GM23338 (cell line): ENCODE results near the gene APAF1. TPM values are rescaled to one million over a fixed set of nuclear protein-coding genes. Genes with fewer than 3 reads are reported as not detected.
"Not testable (repeated sequence)": the region's sequence is repeated elsewhere in the genome, so short reads cannot be mapped to it uniquely, and the experiment has no call there.

Experiments
- ATAC-seq: fragments of 200-7000 bp; cut with Tn5 transposase; 3 replicates; pipeline ENCODE4 v1.9.1; 2020
- DNase-seq: peaks from one replicate; pipeline ENCODE4 v3.0.0-alpha.2; 2015; ENCODE audit warnings: low spot score
- H2AFZ ChIP-seq: fragments of 200-600 bp; sonication (generic); 2 replicates; pipeline ENCODE4 v1.8.0; 2016; ENCODE audit warnings: antibody characterized with exemption, mild to moderate bottlenecking, moderate library complexity
- H3F3A ChIP-seq: fragments of 200-600 bp; sonication (generic); replicated peaks from 2 replicates; pipeline ENCODE4 v1.8.0; 2017; ENCODE audit warnings: antibody characterized with exemption, mixed run types, low read depth
- H3K27ac ChIP-seq: fragments of 200-600 bp; sonication (generic); 2 replicates; pipeline ENCODE4 v1.6.1; 2016; ENCODE audit warnings: low read depth
- H3K27me3 ChIP-seq: fragments of 200-600 bp; sonication (generic); 2 replicates; pipeline ENCODE4 v1.8.0; 2016; ENCODE audit warnings: mild to moderate bottlenecking, mixed run types, moderate library complexity; ENCODE audit not compliant: insufficient read depth
- H3K36me3 ChIP-seq: fragments of 200-600 bp; sonication (generic); 2 replicates; pipeline ENCODE4 v1.8.0; 2016; ENCODE audit warnings: mild to moderate bottlenecking; ENCODE audit not compliant: insufficient read depth
- H3K4me1 ChIP-seq: fragments of 200-600 bp; sonication (generic); 2 replicates; pipeline ENCODE4 v1.8.0; 2016; ENCODE audit warnings: mild to moderate bottlenecking, moderate library complexity; ENCODE audit not compliant: insufficient read depth
- H3K4me2 ChIP-seq: fragments of 200-600 bp; sonication (generic); 2 replicates; pipeline ENCODE4 v1.7.1; 2017; ENCODE audit warnings: mixed run types
- H3K4me3 ChIP-seq: fragments of 200-600 bp; sonication (generic); 2 replicates; pipeline ENCODE4 v1.6.1; 2016; ENCODE audit warnings: mixed run types
- H3K79me2 ChIP-seq: fragments of 200-600 bp; sonication (generic); replicated peaks from 2 replicates; pipeline ENCODE4 v1.8.0; 2017; ENCODE audit warnings: mild to moderate bottlenecking; ENCODE audit not compliant: insufficient read depth
- H3K9me2 ChIP-seq: fragments of 200-600 bp; sonication (generic); 2 replicates; pipeline ENCODE4 v1.8.0; 2017; ENCODE audit not compliant: insufficient read depth
- H4K20me1 ChIP-seq: fragments of 200-600 bp; sonication (generic); replicated peaks from 2 replicates; pipeline ENCODE4 v1.8.0; 2017; ENCODE audit warnings: mild to moderate bottlenecking; ENCODE audit not compliant: insufficient read depth
- H3K27ac Mint-ChIP-seq: 2 replicates; pipeline ENCODE4 v1.8.0; 2020; ENCODE audit warnings: inconsistent platforms, mild to moderate bottlenecking, moderate library complexity, mixed read lengths
- H3K27me3 Mint-ChIP-seq: 3 replicates; pipeline ENCODE4 v1.8.0; 2022; ENCODE audit warnings: low read depth, mild to moderate bottlenecking, moderate library complexity, mixed read lengths, inconsistent platforms; ENCODE audit not compliant: insufficient read depth, poor library complexity
- H3K36me3 Mint-ChIP-seq: 3 replicates; pipeline ENCODE4 v1.8.0; 2021; ENCODE audit warnings: low read depth, mild to moderate bottlenecking, inconsistent platforms, moderate library complexity, mixed read lengths
- H3K4me1 Mint-ChIP-seq: 3 replicates; pipeline ENCODE4 v1.8.0; 2020; ENCODE audit warnings: mild to moderate bottlenecking, inconsistent platforms, mixed read lengths
- H3K4me3 Mint-ChIP-seq: 3 replicates; pipeline ENCODE4 v1.8.0; 2021; ENCODE audit warnings: moderate library complexity, mild to moderate bottlenecking, inconsistent platforms, mixed read lengths
- H3K9me3 Mint-ChIP-seq: 3 replicates; pipeline ENCODE4 v1.8.0; 2020; ENCODE audit warnings: moderate library complexity, mild to moderate bottlenecking, inconsistent platforms, mixed read lengths
- CREB1 ChIP-seq: fragments of 250-450 bp; sonication (Bioruptor Pico); IDR thresholded peaks from 2 replicates; pipeline ENCODE4 v1.5.0; 2020; ENCODE audit warnings: low read depth, mild to moderate bottlenecking, moderate library complexity
- EZH2 ChIP-seq: fragments of 200-600 bp; sonication (generic); IDR thresholded peaks from one replicate; pipeline ENCODE4 v1.8.0; 2017; ENCODE audit warnings: antibody characterized with exemption, mild to moderate bottlenecking, low read depth; ENCODE audit not compliant: unreplicated experiment
- EZH2phosphoT487 ChIP-seq: fragments of 200-600 bp; sonication (generic); IDR thresholded peaks from one replicate; pipeline ENCODE4 v1.8.1; 2018; ENCODE audit warnings: antibody characterized with exemption; ENCODE audit not compliant: unreplicated experiment
- JUNB ChIP-seq: IDR thresholded peaks from one replicate; pipeline ENCODE4 v1.6.1; 2016; ENCODE audit warnings: antibody characterized with exemption; ENCODE audit not compliant: unreplicated experiment
- NANOG ChIP-seq: IDR thresholded peaks from 2 replicates; pipeline ENCODE4 v1.6.1; 2016; ENCODE audit warnings: antibody characterized with exemption, borderline replicate concordance
- POLR2AphosphoS5 ChIP-seq: IDR thresholded peaks from 2 replicates; pipeline ENCODE4 v1.6.1; 2016; ENCODE audit warnings: antibody characterized with exemption, low read depth
- STAT1 ChIP-seq: IDR thresholded peaks from one replicate; pipeline ENCODE4 v1.6.1; 2016; ENCODE audit warnings: antibody characterized with exemption; ENCODE audit not compliant: unreplicated experiment
- ZNF114 ChIP-seq: fragments of 250-450 bp; sonication (Bioruptor Pico); IDR thresholded peaks from 2 replicates; pipeline ENCODE4 v1.5.0; 2020; ENCODE audit warnings: mild to moderate bottlenecking, moderate library complexity
- ZNF331 ChIP-seq: fragments of 250-450 bp; sonication (Bioruptor Pico); IDR thresholded peaks from 2 replicates; pipeline ENCODE4 v1.5.0; 2020; ENCODE audit warnings: low read depth, mild to moderate bottlenecking, moderate library complexity
- polyA plus RNA-seq: library from polyadenylated mRNA; unstranded; fragments of >200 nt; fragmentation: Nextera tagmentation; extraction: Ambion mirVana; gene quantifications from 2 replicates; pipeline ENCODE4 v1.2.1, GENCODE V29; 2016
- total RNA-seq: library from RNA; depleted of rRNA; stranded (reverse); fragments of >200 nt; shearing (Covaris generic); gene quantifications from 2 replicates; pipeline ENCODE4 v1.2.3, GENCODE V29; 2014
- TF ChIP-seq, protein P1 (sequence below): fragments of 250-450 bp; sonication (Bioruptor Pico); IDR thresholded peaks from 2 replicates; pipeline ENCODE4 v1.5.0; 2020; ENCODE audit warnings: mild to moderate bottlenecking, moderate library complexity
- TF ChIP-seq, protein P2 (sequence below): IDR thresholded peaks from 2 replicates; pipeline ENCODE4 v1.6.1; 2016; ENCODE audit warnings: antibody characterized with exemption
- TF ChIP-seq, protein P3 (sequence below): IDR thresholded peaks from one replicate; pipeline ENCODE4 v1.6.1; 2018; ENCODE audit warnings: antibody characterized with exemption; ENCODE audit not compliant: unreplicated experiment

Gene APAF1
- total and polyA plus RNA-seq, 2 experiments from 2014 or later = 12.0 to 31.2 TPM

DNA sequence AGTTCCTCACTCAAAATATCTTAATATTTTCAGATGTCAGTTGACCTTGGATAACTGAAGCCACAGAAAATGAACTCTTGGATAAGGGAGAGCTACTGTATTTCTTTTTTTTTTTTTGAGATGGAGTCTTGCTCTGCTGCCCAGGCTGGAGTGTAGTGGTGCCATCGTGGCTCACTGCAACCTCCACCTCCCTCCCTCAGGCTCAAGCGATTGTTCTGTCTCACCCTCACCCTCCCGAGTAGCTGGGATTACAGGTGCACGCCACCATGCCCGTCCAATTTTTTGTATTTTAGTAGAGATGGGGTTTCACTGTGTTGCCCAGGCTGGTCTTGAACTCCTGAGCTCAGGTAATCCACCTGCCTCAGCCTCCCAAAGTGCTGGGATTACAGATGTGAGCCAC is 47.8 kb upstream of the APAF1 start:
- H3K4me1 Mint-ChIP-seq = peaks cover 14% of the 10 kb centered on the region; the same call in 2 of the 3 replicates
- DNase-seq, H2AFZ ChIP-seq, H3K4me3 Mint-ChIP-seq, H3K9me3 Mint-ChIP-seq, H3K4me2 ChIP-seq, H3K27me3 ChIP-seq, H3K27ac Mint-ChIP-seq, H3K9me2 ChIP-seq, ATAC-seq, H3K4me1 ChIP-seq, H3K4me3 ChIP-seq: not testable (repeated sequence)
- peaks cover 45% of the 10 kb centered on the region for H3K79me2 ChIP-seq
- H3K27me3 Mint-ChIP-seq = peaks cover 15% of the 10 kb centered on the region
- H3K27ac ChIP-seq = peak overlapping the region; percentile 51; the same call in 1 of the 2 replicates
- peaks cover 70% of the 10 kb centered on the region for H3K36me3 ChIP-seq
- H3F3A ChIP-seq = peaks cover 36% of the 10 kb centered on the region
- peaks cover 83% of the 10 kb centered on the region for H3K36me3 Mint-ChIP-seq
- peaks cover 52% of the 10 kb centered on the region for H4K20me1 ChIP-seq

DNA sequence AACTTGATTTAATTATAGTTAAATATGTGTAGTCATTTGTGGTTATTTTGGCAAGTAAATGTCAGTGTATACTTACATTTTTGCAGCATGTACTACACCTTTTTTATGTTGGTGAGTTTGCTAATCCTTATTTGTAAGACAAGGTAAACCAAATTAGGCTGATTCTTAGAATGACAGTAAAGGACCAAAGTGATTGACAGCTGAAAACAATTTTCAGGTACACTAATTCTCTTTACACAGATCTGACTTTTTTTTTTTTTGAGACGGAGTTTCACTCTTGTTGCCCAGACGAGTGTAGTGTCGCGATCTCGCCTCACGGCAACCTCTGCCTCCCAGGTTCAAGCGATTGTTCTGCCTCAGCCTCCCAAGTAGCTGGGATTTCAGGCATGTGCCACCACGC is 43.2 kb upstream of the APAF1 start:
- Mint-ChIP-seq H3K36me3 (peaks cover 76% of the 10 kb centered on the region), H3K4me1 (no peaks in the 10 kb centered on the region), H3K9me3 (no peaks in the 10 kb centered on the region), H3K27me3 (peaks cover 10% of the 10 kb centered on the region), H3K27ac (no peak overlapping the region), H3K4me3 (no peak overlapping the region)
- H3K9me2 ChIP-seq = no peaks in the 10 kb centered on the region
- H3K36me3 ChIP-seq = peaks cover 68% of the 10 kb centered on the region
- DNase-seq = no peak
- H3F3A ChIP-seq = peaks cover 44% of the 10 kb centered on the region
- no peak overlapping the region for H3K4me2 ChIP-seq
- no peak overlapping the region for H3K4me3 ChIP-seq
- no peak overlapping the region for H2AFZ ChIP-seq
- H4K20me1 ChIP-seq = peaks cover 29% of the 10 kb centered on the region
- peaks cover 10% of the 10 kb centered on the region for H3K79me2 ChIP-seq
- no peaks in the 10 kb centered on the region for H3K4me1 ChIP-seq
- H3K27me3 ChIP-seq = no peaks in the 10 kb centered on the region
- H3K27ac ChIP-seq = peak overlapping the region; percentile 71
- ATAC-seq = no peak
- TF ChIP-seq NANOG = no peak
- no peak for TF ChIP-seq POLR2AphosphoS5
- TF ChIP-seq, protein P1, sequence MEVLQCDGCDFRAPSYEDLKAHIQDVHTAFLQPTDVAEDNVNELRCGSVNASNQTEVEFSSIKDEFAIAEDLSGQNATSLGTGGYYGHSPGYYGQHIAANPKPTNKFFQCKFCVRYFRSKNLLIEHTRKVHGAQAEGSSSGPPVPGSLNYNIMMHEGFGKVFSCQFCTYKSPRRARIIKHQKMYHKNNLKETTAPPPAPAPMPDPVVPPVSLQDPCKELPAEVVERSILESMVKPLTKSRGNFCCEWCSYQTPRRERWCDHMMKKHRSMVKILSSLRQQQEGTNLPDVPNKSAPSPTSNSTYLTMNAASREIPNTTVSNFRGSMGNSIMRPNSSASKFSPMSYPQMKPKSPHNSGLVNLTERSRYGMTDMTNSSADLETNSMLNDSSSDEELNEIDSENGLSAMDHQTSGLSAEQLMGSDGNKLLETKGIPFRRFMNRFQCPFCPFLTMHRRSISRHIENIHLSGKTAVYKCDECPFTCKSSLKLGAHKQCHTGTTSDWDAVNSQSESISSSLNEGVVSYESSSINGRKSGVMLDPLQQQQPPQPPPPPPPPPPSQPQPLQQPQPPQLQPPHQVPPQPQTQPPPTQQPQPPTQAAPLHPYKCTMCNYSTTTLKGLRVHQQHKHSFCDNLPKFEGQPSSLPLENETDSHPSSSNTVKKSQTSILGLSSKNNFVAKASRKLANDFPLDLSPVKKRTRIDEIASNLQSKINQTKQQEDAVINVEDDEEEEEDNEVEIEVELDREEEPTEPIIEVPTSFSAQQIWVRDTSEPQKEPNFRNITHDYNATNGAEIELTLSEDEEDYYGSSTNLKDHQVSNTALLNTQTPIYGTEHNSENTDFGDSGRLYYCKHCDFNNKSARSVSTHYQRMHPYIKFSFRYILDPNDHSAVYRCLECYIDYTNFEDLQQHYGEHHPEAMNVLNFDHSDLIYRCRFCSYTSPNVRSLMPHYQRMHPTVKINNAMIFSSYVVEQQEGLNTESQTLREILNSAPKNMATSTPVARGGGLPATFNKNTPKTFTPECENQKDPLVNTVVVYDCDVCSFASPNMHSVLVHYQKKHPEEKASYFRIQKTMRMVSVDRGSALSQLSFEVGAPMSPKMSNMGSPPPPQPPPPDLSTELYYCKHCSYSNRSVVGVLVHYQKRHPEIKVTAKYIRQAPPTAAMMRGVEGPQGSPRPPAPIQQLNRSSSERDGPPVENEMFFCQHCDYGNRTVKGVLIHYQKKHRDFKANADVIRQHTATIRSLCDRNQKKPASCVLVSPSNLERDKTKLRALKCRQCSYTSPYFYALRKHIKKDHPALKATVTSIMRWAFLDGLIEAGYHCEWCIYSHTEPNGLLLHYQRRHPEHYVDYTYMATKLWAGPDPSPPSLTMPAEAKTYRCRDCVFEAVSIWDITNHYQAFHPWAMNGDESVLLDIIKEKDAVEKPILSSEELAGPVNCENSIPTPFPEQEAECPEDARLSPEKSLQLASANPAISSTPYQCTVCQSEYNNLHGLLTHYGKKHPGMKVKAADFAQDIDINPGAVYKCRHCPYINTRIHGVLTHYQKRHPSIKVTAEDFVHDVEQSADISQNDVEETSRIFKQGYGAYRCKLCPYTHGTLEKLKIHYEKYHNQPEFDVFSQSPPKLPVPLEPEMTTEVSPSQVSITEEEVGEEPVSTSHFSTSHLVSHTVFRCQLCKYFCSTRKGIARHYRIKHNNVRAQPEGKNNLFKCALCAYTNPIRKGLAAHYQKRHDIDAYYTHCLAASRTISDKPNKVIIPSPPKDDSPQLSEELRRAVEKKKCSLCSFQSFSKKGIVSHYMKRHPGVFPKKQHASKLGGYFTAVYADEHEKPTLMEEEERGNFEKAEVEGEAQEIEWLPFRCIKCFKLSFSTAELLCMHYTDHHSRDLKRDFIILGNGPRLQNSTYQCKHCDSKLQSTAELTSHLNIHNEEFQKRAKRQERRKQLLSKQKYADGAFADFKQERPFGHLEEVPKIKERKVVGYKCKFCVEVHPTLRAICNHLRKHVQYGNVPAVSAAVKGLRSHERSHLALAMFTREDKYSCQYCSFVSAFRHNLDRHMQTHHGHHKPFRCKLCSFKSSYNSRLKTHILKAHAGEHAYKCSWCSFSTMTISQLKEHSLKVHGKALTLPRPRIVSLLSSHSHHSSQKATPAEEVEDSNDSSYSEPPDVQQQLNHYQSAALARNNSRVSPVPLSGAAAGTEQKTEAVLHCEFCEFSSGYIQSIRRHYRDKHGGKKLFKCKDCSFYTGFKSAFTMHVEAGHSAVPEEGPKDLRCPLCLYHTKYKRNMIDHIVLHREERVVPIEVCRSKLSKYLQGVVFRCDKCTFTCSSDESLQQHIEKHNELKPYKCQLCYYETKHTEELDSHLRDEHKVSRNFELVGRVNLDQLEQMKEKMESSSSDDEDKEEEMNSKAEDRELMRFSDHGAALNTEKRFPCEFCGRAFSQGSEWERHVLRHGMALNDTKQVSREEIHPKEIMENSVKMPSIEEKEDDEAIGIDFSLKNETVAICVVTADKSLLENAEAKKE (CRISPR knock-in tag) = no peak
- TF ChIP-seq, protein P2, sequence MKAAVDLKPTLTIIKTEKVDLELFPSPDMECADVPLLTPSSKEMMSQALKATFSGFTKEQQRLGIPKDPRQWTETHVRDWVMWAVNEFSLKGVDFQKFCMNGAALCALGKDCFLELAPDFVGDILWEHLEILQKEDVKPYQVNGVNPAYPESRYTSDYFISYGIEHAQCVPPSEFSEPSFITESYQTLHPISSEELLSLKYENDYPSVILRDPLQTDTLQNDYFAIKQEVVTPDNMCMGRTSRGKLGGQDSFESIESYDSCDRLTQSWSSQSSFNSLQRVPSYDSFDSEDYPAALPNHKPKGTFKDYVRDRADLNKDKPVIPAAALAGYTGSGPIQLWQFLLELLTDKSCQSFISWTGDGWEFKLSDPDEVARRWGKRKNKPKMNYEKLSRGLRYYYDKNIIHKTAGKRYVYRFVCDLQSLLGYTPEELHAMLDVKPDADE = no peak
- no peak for TF ChIP-seq EZH2
- TF ChIP-seq JUNB = no peak
- no peak for TF ChIP-seq EZH2phosphoT487
- no peak for TF ChIP-seq STAT1
- TF ChIP-seq ZNF331 = no peak
- TF ChIP-seq ZNF114 (CRISPR knock-in tag) = no peak
- TF ChIP-seq, protein P3, sequence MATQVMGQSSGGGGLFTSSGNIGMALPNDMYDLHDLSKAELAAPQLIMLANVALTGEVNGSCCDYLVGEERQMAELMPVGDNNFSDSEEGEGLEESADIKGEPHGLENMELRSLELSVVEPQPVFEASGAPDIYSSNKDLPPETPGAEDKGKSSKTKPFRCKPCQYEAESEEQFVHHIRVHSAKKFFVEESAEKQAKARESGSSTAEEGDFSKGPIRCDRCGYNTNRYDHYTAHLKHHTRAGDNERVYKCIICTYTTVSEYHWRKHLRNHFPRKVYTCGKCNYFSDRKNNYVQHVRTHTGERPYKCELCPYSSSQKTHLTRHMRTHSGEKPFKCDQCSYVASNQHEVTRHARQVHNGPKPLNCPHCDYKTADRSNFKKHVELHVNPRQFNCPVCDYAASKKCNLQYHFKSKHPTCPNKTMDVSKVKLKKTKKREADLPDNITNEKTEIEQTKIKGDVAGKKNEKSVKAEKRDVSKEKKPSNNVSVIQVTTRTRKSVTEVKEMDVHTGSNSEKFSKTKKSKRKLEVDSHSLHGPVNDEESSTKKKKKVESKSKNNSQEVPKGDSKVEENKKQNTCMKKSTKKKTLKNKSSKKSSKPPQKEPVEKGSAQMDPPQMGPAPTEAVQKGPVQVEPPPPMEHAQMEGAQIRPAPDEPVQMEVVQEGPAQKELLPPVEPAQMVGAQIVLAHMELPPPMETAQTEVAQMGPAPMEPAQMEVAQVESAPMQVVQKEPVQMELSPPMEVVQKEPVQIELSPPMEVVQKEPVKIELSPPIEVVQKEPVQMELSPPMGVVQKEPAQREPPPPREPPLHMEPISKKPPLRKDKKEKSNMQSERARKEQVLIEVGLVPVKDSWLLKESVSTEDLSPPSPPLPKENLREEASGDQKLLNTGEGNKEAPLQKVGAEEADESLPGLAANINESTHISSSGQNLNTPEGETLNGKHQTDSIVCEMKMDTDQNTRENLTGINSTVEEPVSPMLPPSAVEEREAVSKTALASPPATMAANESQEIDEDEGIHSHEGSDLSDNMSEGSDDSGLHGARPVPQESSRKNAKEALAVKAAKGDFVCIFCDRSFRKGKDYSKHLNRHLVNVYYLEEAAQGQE = no peak
- no peak for TF ChIP-seq CREB1 (CRISPR knock-in tag)
